Body of pancreas (tissue), 4 donors: Measurements from ENCODE around the gene ZNF727.

Experiments used
- POLR2A ChIP-seq, 3 donors: fragments of 450-650 bp; IDR thresholded peaks; one replicate each; pipeline ENCODE4 v1.6.1; 2016; ENCODE audit warnings: antibody characterized with exemption in 3 of 3, mild to moderate bottlenecking in 2 of 3
- TF ChIP-seq, protein P1 (sequence below), 7 experiments: fragments of 450-650 bp in 4 of 7; fragments of 200-600 bp in 3 of 7; sonication (generic) in 3 of 7; IDR thresholded peaks; one replicate each; pipeline ENCODE4 v1.5.1; 2016 to 2019; ENCODE audit warnings: antibody characterized with exemption in 7 of 7

DNA sequence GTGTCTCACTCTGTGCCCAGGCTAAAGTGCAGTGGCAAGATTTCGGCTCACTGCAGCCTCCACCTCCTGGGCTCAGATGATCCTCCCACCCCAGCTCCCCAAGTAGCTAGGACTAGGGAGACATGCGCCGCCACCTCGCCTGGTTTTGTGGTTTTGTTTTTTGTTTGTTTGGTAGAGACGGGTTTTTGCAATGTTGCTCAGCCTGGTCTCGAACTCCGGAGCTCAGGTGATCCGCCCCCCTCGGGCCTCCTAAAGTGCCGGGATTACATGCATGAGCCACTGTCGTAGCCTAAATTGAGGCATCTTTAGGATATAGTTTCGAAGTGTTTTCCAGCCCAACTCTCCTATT, 781 bp downstream of the ZNF727 start:
- TF ChIP-seq, protein P1, sequence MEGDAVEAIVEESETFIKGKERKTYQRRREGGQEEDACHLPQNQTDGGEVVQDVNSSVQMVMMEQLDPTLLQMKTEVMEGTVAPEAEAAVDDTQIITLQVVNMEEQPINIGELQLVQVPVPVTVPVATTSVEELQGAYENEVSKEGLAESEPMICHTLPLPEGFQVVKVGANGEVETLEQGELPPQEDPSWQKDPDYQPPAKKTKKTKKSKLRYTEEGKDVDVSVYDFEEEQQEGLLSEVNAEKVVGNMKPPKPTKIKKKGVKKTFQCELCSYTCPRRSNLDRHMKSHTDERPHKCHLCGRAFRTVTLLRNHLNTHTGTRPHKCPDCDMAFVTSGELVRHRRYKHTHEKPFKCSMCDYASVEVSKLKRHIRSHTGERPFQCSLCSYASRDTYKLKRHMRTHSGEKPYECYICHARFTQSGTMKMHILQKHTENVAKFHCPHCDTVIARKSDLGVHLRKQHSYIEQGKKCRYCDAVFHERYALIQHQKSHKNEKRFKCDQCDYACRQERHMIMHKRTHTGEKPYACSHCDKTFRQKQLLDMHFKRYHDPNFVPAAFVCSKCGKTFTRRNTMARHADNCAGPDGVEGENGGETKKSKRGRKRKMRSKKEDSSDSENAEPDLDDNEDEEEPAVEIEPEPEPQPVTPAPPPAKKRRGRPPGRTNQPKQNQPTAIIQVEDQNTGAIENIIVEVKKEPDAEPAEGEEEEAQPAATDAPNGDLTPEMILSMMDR (IDR thresholded peaks at IDR 0.05): no peak
- TF ChIP-seq POLR2A (IDR thresholded peaks at IDR 0.05): no peak
